Measurements from ENCODE around the gene TXNL1. TPM values are rescaled to one million over a fixed set of nuclear protein-coding genes. Genes with fewer than 3 reads are reported as not detected.

The TXNL1 gene
- total and polyA plus RNA-seq, 2 donors (not counting 1 experiment from before 2014, with no cell fraction given), result 25.4 to 103 TPM

DNA sequence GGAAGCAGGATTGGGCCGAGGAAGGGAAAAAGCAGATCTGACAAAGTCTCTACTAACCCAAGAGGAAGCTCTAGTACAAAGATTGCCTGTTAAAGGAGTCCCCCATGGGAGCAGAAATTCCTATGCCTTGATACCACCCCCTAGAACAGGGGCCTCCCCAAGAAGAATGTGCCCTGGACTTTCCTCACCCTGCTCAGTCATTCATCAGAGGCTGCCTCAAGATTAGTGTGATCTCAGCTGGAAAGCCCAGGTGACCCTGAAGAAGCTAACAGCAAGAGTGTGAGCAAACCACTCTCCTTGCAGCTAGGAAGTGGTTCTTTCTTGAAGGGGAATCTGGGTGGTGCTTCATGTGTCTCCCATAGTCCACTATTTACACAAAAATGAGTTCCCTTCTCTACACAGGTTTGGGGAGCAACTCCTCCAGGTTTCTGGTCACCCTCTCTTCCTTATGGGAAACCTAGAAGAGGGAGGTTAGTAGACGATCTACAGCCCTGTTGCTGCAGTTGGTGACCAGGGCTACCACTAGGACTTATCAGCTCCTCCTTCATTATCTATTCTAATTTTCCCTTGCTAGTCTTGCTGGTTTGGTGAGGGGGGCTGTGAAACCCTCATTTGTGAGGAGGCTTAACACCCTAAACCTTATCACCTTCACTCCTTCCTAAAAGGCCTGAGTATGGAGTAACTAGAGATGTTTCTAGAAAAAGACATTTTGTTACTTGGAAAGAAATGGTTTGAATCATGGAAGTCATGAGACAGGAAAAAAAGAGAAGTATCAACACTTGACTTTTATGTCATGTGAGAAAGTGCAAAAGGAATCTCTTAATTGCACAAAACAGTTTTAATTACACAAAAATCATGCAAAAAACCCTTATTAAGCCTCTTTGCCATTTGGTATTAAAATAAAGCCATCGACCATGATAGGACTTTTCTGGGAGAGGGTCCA lies 9.8 kb upstream of the TXNL1 start:
- peaks cover 2% of the 10 kb centered on the region for H3K4me1 ChIP-seq (ENCODE audit: control insufficient read depth, extremely low read depth, insufficient read depth, low read length)
- no peak for TF ChIP-seq EZH2 (IDR thresholded peaks at IDR 0.05; ENCODE audit: low read length, missing control alignments)
- TF ChIP-seq, protein P1, sequence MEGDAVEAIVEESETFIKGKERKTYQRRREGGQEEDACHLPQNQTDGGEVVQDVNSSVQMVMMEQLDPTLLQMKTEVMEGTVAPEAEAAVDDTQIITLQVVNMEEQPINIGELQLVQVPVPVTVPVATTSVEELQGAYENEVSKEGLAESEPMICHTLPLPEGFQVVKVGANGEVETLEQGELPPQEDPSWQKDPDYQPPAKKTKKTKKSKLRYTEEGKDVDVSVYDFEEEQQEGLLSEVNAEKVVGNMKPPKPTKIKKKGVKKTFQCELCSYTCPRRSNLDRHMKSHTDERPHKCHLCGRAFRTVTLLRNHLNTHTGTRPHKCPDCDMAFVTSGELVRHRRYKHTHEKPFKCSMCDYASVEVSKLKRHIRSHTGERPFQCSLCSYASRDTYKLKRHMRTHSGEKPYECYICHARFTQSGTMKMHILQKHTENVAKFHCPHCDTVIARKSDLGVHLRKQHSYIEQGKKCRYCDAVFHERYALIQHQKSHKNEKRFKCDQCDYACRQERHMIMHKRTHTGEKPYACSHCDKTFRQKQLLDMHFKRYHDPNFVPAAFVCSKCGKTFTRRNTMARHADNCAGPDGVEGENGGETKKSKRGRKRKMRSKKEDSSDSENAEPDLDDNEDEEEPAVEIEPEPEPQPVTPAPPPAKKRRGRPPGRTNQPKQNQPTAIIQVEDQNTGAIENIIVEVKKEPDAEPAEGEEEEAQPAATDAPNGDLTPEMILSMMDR (conservative IDR thresholded peaks at IDR 0.05 in 1 of 2, IDR thresholded peaks at IDR 0.05 in 1 of 2; ENCODE audit: low read depth in 1 of 2, low read length in 2 of 2), result no peak

DNA sequence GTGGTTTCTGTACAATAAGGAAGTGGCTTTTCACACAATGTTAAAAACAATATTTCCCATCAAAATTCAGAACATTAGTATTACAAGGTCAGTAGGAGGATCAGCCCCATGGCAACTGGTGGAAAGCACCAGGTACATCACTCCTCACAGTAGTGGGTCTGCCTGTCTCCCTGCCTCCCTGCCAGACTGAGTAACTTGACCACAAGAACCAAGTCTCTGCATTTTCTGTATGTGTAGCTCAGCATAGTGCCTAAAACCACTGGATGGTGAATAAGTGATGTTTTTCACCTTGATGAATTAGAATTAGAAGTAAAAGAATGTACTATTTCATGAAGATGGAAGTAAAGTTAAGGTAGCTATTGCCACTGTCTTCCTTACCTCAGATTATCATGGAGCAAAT lies 8.7 kb upstream of the TXNL1 start:
- Histone ChIP-seq H3K4me3 (replicated peaks in 1 of 4; ENCODE audit: control extremely low read depth in 1 of 4, insufficient read depth in 1 of 4, low read depth in 3 of 4, low read length in 4 of 4) (no peak overlapping the region), H3K9me3 (ENCODE audit: control insufficient read depth, insufficient read depth, low read depth, low read length) (no peaks in the 10 kb centered on the region), H3K27ac (ENCODE audit: insufficient read depth, low read length) (no peak overlapping the region), H3K79me2 (ENCODE audit: control insufficient read depth, insufficient read depth, low read length) (peaks cover 8% of the 10 kb centered on the region), H3K9ac (ENCODE audit: insufficient read depth, low read length) (no peak overlapping the region), H3K4me2 (ENCODE audit: extremely low read depth, insufficient read depth, low read length) (no peak overlapping the region), H4K20me1 (ENCODE audit: control insufficient read depth, extremely low read depth, insufficient read depth, low read length) (no peaks in the 10 kb centered on the region), H3K27me3 (ENCODE audit: control insufficient read depth, insufficient read depth, low read length) (no peaks in the 10 kb centered on the region), H3K36me3 (ENCODE audit: control insufficient read depth, insufficient read depth, low read length) (no peaks in the 10 kb centered on the region), H2AFZ (ENCODE audit: low read length) (no peak overlapping the region), H3K4me1 (ENCODE audit: control insufficient read depth, extremely low read depth, insufficient read depth, low read length) (peaks cover 4% of the 10 kb centered on the region)
- no peak for DNase-seq (ENCODE audit: low read depth in 2 of 2)
- TF ChIP-seq EZH2 (IDR thresholded peaks at IDR 0.05; ENCODE audit: low read length, missing control alignments), result no peak
- TF ChIP-seq, protein P1 (conservative IDR thresholded peaks at IDR 0.05 in 1 of 2, IDR thresholded peaks at IDR 0.05 in 1 of 2; ENCODE audit: low read depth in 1 of 2, low read length in 2 of 2), result no peak

More for the DNA sequence above, 9.8 kb upstream of the TXNL1 start:
- H3K9ac ChIP-seq (ENCODE audit: insufficient read depth, low read length), result no peak overlapping the region
- no peaks in the 10 kb centered on the region for H3K9me3 ChIP-seq (ENCODE audit: control insufficient read depth, insufficient read depth, low read depth, low read length)
- H3K27ac ChIP-seq (ENCODE audit: insufficient read depth, low read length), result no peak overlapping the region
- H4K20me1 ChIP-seq (ENCODE audit: control insufficient read depth, extremely low read depth, insufficient read depth, low read length), result no peaks in the 10 kb centered on the region
- no peaks in the 10 kb centered on the region for H3K27me3 ChIP-seq (ENCODE audit: control insufficient read depth, insufficient read depth, low read length)
- H3K4me3 ChIP-seq (replicated peaks in 1 of 4; ENCODE audit: control extremely low read depth in 1 of 4, insufficient read depth in 1 of 4, low read depth in 3 of 4, low read length in 4 of 4), result no peak overlapping the region
- DNase-seq (ENCODE audit: low read depth in 2 of 2), result no peak
- peaks cover 16% of the 10 kb centered on the region for H3K79me2 ChIP-seq (ENCODE audit: control insufficient read depth, insufficient read depth, low read length)
- no peaks in the 10 kb centered on the region for H3K36me3 ChIP-seq (ENCODE audit: control insufficient read depth, insufficient read depth, low read length)
- no peak overlapping the region for H2AFZ ChIP-seq (ENCODE audit: low read length)
- H3K4me2 ChIP-seq (ENCODE audit: extremely low read depth, insufficient read depth, low read length), result no peak overlapping the region

DNA sequence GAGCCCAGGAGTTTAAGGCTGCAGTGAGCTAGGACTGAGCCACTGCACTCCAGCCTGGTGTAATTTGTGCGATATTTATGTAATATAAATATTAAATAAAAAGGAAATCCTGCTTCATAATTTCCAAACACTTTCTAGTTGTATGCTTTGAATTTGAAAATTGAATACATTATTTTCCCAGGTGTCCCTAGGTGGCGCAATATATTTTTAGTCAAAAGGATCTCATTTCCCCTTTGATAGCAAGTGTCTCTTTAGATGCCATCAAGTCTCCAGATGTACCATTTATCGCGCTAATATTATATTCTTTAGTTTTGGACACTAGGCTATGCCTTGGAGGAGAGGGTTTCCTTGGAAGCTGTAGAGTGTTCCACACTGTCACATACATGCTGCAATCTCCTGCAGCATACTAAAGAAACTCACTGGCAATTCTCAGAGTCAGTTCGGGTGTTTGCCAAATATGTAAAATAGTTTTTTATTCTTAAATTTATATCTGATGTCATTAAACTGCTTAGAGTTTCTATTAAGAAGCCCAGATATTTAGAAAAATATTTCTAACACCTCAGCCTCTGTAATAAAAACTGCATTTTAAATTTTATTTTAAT lies 7.1 kb upstream of the TXNL1 start:
- H3K4me3 ChIP-seq (replicated peaks in 1 of 4; ENCODE audit: control extremely low read depth in 1 of 4, insufficient read depth in 1 of 4, low read depth in 3 of 4, low read length in 4 of 4), result no peak overlapping the region
- no peaks in the 10 kb centered on the region for H4K20me1 ChIP-seq (ENCODE audit: control insufficient read depth, extremely low read depth, insufficient read depth, low read length)
- H2AFZ ChIP-seq (ENCODE audit: low read length), result no peak overlapping the region
- DNase-seq (ENCODE audit: low read depth in 2 of 2), result peak in 1 of 2 donors; percentile 12
- H3K4me1 ChIP-seq (ENCODE audit: control insufficient read depth, extremely low read depth, insufficient read depth, low read length), result peaks cover 4% of the 10 kb centered on the region
- H3K4me2 ChIP-seq (ENCODE audit: extremely low read depth, insufficient read depth, low read length), result peak overlapping the region; percentile 15
- TF ChIP-seq, protein P1 (conservative IDR thresholded peaks at IDR 0.05 in 1 of 2, IDR thresholded peaks at IDR 0.05 in 1 of 2; ENCODE audit: low read depth in 1 of 2, low read length in 2 of 2), result peak; percentile 21 to 50
- TF ChIP-seq EZH2 (IDR thresholded peaks at IDR 0.05; ENCODE audit: low read length, missing control alignments), result no peak
- no peaks in the 10 kb centered on the region for H3K27me3 ChIP-seq (ENCODE audit: control insufficient read depth, insufficient read depth, low read length)
- no peak overlapping the region for H3K9ac ChIP-seq (ENCODE audit: insufficient read depth, low read length)
- no peaks in the 10 kb centered on the region for H3K36me3 ChIP-seq (ENCODE audit: control insufficient read depth, insufficient read depth, low read length)
- no peak overlapping the region for H3K27ac ChIP-seq (ENCODE audit: insufficient read depth, low read length)
- H3K9me3 ChIP-seq (ENCODE audit: control insufficient read depth, insufficient read depth, low read depth, low read length), result no peaks in the 10 kb centered on the region
- no peaks in the 10 kb centered on the region for H3K79me2 ChIP-seq (ENCODE audit: control insufficient read depth, insufficient read depth, low read length)

All from fibroblast of lung (primary cell).